ENCODE data around the gene RPP25L.
"Not testable (repeated sequence)": the region's sequence is repeated elsewhere in the genome, so short reads cannot be mapped to it uniquely, and the experiment has no call there.

The RPP25L gene, protein sequence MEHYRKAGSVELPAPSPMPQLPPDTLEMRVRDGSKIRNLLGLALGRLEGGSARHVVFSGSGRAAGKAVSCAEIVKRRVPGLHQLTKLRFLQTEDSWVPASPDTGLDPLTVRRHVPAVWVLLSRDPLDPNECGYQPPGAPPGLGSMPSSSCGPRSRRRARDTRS

DNA sequence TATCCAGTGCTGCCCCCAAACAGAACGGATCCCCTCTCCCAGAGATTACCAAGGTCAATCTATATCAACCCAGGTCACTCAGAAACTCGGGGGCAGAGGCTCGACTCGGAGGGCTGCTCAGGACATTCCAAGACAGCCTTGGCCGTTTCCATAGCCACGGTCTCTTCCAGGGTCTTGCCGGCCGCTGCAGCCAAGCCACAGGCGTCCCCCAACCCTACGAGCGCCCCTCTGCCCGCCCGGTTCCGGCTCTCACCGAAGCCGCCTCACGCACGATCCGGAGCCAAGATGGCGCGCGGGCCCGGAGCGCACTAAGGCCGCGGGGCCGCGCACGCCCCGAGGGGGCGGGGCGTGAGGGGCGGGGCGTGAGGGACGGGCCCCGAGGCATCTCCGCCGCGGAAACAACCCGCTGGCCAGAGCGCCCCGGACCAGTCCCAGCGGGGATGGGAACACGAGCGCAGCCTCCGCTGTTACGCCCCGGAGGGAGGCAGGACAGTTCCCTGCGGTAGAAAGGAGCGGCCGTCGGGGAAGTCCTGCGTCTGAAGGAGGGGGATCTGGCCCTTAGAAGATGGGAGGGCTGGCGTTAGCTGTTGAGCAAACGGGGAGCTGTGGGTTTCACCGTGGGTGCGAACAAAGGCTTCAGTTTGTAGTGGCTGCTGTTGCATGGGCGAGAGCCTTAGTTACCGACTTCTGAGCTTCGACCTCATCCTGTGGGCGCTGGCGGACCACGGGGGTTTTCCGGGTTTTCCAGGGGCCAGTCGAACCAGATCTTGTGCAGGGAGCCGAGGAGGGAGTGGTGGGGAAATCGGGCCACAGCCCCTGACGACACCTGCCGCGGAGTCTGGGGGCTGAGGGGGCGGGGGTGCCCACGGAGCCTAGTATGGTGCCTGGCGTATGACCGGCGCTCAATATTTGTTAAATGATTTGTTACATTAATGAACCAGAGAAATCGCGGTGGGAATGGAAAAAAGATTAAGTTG lies at the start of gene RPP25L:
Gene RPP25L, minus strand, starts transcription at position 287 of the 977 bp plus-strand sequence. CDS start 801 bp downstream, outside the sequence.
- peak; percentile 98 for DNase-seq (ENCODE audit: low spot score)

DNA sequence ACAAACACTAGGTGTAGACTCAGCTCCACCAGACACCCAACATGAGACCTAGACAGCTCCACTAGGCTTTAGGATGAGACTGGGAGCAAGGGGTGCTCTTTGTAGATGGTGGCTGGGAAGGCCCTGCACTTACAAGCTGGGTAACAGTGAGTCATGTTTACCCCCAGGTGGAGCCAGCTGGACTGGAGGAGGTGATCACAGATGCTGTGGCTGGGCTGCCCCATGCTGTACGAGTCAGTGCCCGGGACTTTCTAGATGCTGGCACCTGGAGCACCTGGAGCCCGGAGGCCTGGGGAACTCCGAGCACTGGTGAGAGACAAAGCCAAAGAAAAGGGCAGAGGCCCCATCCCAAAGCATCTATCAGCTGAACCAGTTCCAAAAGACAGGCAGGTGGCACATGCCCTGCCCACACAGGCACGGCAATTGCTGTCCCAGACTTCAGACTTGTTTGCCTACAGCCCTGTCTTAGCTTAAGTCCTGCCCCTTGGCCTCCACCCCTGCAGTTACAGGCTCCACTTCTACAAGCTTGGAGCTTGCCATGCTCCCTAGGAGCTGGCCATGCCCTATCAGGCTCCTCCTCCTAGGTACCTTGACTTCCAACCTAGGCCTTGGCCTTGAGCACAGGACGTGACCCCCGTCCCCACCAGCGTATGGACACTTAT lies 47.8 kb upstream of the RPP25L start:
- DNase-seq (ENCODE audit: low spot score): no peak

DNA sequence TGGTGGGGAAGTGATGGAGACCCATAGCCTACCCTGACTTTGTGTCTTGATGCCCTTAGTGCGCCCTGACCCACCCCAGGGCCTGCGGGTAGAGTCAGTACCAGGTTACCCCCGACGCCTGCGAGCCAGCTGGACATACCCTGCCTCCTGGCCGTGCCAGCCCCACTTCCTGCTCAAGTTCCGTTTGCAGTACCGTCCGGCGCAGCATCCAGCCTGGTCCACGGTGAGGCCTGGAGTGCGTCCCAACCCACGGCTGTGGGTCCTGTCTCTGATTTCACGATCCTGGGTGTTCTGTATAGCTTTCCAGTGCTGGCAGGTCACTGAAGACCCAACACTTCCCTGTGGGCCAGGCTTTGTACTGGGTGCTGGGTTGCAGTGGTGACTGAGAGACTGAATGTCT lies 46.6 kb upstream of the RPP25L start:
- no peak for DNase-seq (ENCODE audit: low spot score)

DNA sequence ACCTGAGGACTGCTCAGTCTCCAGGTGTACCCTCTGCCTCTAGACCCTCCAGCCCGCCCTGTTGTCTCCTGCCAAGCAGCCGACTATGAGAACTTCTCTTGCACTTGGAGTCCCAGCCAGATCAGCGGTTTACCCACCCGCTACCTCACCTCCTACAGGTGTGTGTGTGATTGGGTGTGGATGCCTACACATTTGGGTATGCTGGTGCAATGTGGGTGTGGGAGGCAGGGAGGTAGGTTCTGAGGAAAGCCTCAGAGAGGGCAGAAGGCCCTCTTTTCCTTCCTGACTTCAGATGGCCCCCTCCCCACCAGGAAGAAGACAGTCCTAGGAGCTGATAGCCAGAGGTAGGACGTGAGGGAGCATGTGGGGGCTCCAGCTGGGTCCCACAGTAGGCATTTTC lies 45.1 kb upstream of the RPP25L start:
- no peak for DNase-seq (ENCODE audit: low spot score)

DNA sequence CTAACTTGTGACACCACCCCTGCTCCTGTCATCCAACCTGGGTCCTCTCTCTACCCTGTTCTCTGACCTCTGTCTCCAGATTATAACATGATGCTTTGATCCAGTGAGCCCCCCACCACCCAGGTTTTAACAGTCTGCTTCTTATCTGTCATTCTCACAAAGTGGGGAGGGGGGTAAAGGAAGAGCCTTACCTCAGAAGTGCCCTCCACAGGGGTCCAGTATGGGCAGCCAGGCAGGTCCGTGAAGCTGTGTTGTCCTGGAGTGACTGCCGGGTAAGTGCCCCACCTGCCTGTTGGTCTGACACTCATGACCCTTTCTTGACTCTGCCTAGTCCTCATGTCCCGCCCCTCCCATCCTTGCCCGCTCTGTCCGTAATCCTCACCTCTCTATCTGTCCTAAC lies 43.5 kb upstream of the RPP25L start:
- no peak for DNase-seq (ENCODE audit: low spot score)

DNA sequence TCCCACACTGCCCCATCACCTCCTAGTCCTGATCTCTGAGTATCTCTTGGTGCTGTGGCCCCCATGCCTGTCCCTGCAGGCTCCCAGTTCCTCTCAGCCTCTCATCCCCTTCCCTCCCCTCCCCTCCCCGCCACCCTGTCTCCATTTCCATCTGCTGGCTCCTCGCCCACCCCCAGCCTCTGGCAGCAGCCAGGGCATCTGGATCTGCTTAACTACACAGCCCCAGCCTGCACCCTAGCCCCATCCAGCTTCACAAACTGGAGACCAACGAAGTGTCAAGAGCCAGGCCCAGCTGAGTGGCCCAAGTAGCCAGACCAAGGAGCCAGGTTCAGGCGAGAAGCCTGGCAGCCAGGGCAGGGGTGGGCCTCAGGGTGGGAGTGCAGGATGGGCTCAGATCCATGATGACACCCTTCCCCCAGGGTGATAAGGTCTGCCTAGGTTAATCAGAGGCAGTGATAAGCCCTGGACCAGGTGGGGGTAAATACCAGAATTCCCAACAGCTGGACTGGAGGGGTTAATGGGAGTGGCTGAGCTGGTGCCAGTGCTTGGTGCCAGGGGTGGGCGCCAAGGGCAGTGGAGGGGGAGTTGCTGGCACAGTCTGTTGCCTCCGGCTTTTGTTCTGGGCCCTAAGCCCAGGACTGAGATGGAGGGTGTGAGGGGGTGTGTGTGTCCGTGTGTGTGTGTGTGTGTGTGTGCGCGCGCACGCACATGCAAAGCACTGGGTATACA lies 42.6 kb upstream of the RPP25L start:
- DNase-seq (ENCODE audit: low spot score): no peak

DNA sequence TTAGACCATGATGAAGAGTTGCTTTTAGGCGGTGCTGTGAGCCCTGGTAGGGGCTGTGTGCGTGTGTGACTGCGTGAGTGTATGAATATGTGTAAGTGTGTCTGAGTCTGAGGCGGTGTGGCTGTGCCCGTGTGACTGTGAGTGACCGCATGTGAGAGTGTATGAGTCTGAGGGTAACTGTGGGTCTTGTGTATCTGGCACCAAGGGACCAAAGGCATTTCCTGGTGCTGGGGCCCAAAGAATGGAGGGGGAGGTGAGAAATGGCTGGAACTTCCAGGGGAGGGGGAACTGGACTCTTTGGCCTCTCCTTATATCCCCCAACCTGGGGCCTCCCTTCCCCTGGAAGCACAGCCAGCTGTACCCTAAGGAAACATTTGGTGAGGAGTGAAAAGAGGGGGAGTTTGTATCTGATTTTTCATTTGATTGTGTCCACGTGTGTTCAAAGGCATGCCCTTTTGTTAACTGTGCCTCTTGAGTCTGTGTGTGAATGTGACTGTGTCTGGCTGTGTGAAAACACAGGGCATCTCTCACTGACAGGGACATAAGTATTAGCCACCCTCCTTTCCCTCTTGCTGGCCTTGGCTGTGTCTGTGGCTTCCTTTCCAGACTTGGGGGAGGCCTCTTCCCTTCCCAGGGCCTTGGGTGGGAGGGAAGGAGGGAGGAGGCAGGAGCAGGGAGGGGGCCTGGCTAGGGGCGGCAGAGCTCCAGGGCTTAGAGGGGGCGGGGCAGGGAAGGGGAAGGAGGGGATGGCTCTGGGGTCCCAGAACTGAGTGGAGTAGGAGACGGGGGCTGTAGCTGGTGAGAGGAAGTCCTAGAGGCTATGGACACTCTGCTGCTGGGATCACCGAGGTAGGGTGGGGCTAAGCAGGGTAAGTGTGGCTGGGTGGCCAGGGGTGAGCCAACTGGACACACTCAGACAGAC lies 41.5 kb upstream of the RPP25L start:
- DNase-seq (ENCODE audit: low spot score): no peak

DNA sequence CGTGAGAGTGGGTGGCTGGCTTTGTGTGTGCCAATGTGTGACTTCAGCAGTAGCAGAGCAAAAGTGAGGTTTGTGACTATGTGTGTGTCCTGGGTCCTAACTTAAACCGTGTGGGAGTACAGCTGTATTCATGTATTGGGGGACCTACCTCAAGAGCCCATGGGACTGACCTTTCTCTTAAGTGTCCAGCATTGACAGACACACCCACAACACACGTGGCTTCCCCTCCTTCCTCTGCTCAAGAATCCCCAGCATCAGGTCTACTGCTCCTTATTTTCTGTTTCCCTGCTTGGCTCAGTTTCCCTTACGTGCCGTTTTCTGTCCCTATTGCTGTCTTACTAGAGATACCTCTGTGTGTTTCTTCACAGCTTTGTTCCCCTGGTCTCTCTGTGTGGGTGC lies 40.7 kb upstream of the RPP25L start:
- no peak for DNase-seq (ENCODE audit: low spot score)

DNA sequence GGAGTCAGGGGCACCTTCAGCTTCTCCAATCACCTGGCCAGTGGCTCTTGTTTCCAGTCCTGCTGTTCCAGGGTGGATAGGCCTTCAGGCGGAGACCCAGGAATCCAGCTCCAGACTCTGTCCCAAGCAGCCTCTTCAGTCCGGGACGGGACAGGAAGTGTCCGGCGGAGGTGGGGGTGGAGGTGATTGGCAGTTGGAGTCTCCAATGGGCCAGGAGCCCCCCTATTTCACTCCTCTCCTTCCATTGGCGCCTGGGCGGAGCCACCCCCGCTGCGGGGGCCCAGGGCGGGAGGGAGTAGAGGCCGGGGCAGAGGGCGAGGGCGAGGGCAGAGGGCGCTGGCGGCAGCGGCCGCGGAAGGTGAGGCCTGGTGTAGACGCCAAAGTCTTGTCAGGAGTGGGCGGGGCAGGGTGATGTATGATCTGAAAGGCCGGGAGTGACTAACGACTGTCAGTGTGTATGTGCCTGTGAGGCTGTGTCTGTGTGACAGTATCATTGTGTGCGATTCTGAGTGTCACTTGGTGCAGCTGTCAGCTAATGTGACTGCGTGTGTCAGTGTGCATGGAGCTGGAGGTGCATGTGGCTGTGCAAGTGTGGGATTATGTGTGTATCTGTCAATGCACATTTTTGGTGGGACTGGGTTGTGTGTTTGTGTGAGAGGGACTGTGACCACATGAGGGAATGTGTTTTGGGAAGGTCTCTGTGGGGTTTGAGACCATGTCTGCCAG lies 40.1 kb upstream of the RPP25L start, which contains the start of gene IL11RA:
Gene IL11RA, plus strand, starts transcription at position 310 of the 726 bp plus-strand sequence. CDS start 3,033 bp downstream, outside the sequence.
- peak; percentile 95 for DNase-seq (ENCODE audit: low spot score)

DNA sequence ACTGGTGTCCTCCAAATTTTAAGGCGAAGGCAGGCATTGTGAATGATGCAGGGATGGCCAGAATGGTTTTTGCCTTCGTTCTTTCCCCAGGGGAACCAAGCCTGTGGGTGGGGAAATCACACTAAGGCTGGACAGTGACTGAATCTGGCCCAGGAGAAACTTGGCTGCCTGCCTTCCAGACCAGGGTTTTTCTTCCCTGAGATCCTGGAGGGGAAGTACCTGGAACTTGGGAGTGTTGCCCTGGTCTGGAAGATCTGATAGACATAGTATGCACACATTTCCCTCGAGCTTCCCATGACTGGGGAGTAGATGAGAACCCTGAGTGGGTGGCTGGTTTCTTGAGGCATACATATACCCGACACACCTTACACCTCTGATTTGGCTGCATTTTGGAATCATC lies 39.4 kb upstream of the RPP25L start:
- DNase-seq (ENCODE audit: low spot score): no peak

DNA sequence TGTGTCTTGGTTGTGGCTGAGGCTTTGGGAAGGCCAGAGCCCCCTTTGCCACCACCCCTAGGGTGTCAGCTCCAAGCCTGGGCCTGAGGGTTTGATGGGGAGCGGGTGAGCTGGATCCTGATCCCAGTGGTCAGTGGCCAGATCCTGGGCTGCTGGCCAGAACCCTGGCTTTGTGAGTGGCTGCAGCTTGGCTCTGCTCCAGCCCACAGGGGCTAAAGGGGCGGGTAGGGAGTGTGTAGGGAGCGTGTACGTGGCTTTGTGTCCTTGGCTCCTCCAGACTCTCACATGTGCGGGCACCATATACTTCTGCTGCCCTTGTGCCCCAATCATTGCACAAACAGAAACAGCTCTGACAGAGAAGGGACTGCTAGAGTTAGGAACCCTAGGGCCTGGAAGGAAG lies 38.9 kb upstream of the RPP25L start:
- DNase-seq (ENCODE audit: low spot score): no peak

DNA sequence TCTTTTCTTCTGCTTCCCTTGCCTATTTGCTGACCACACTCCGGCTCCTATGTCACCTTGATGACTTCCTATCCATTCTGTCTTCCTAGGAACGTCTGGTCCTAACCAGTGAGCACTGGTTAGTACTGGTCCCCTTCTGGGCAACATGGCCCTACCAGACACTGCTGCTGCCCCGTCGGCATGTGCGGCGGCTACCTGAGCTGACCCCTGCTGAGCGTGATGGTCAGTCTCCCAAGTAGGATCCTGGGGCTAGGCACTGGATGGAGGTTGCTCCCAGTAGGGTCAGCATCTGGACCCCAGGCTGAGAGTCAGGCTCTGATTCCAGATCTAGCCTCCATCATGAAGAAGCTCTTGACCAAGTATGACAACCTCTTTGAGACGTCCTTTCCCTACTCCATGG lies 36.8 kb upstream of the RPP25L start:
- no peak for DNase-seq (ENCODE audit: low spot score)

DNA sequence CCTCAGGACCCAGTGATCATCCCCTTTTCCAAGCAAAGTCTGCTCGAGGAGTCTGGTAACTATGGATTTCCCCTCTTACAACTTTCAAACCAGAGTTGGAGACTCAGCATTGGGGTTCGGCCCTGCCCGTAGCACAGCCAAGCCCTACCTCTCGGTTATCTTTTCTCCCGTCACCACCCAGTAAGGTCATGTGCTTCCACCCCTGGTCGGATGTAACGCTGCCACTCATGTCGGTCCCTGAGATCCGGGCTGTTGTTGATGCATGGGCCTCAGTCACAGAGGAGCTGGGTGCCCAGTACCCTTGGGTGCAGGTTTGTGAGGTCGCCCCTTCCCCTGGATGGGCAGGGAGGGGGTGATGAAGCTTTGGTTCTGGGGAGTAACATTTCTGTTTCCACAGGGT lies 35.8 kb upstream of the RPP25L start:
- DNase-seq (ENCODE audit: low spot score): no peak

DNA sequence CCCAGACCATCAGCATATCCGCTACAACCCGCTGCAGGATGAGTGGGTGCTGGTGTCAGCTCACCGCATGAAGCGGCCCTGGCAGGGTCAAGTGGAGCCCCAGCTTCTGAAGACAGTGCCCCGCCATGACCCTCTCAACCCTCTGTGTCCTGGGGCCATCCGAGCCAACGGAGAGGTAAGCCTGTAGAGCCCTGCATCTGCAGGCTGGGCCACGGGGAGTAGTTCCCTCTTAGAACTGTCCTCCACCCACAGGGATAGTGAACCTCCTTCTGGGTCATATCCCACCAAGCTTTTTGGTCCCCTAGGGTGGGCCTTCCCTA lies 35.1 kb upstream of the RPP25L start:
- DNase-seq (ENCODE audit: low spot score): no peak

DNA sequence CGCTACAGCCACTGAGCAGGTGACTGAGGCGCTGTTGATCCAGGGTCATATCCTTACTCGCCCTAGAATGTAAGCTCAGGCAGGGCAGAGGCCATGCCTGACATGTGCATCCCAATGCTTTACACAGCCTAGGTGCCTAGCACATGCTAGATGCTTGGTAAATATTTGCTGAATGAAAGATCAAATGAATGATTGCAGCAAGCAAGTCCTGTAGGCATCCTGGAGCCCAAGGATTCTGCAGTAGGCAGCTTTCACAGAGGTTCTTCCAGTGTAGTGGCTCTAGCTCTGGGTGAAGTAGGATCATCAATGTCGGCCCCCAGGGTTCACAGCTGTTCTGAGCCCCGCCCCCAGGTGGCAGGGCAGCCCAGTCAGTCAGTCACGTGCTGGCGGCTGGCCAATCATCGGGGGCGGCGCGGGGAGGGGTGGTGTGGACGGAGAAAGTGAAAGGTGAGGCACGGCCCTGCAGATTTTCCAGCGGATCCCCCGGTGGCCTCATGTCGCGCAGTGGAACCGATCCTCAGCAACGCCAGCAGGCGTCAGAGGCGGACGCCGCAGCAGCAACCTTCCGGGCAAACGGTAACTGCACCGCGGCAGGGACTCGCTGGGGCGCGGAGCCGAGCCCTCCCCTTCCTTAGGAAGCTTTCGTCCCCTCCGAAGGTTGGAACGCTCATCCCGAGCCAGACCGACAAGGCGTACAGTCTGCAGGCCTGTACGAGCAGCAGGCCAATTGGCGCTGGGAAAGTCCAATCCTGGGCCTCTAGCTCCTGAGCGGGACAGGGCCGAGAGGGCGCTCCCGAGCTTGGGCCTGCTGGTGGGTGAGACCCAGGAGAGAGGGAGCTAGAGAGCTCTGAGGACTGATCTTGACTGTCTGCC lies 34.5 kb upstream of the RPP25L start, which contains the start of gene GALT:
Gene GALT, plus strand, starts transcription at position 465 of the 873 bp plus-strand sequence. Its CDS starts 30 bp downstream, at position 495.
- peak; percentile 95 for DNase-seq (ENCODE audit: low spot score)

DNA sequence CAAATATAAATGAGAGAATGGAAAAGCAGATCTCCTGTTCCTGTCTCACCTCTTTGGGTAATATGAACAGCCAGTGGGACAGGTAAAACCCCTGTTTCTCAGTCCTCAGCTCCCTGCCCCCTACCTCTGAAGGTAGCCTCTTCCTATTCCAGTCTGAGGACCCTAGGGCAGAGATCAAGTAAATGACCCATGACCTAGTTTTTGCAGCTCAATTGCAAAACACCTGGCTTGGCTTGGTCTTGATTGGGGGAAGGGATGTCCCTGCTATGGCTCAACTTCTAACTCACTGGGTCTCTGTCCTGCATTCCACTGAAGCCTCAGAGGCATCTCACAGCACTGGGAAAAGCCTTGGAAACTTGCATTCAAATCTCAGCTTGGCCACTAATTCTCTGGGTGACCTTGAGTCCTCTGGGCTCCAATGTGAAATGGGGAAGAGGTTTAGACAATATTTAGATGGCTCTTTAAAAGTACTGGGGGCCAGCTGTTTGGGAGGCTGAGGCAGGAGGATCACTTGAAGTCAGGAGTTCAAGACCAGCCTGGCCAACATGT lies 32.9 kb upstream of the RPP25L start:
- no peak for DNase-seq (ENCODE audit: low spot score)

DNA sequence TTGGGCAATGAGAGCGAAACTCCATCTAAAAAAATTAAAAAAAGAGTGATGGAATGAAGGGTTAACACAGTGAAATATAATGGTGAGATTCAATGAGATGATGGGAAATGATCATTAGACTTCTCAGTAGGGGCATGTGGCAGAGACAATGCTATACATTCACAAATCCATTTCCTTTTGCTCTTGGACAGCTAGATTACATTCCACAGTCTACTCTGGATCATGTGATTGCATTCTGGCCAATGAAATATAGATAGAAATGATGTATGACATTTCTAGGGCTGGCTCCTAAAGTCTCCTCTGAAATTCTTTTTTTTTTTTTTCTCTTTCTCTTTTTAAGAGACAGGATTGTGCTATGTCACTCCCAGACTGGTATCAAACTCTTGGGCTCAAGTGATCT lies 30.8 kb upstream of the RPP25L start:
- DNase-seq (ENCODE audit: low spot score): no peak

DNA sequence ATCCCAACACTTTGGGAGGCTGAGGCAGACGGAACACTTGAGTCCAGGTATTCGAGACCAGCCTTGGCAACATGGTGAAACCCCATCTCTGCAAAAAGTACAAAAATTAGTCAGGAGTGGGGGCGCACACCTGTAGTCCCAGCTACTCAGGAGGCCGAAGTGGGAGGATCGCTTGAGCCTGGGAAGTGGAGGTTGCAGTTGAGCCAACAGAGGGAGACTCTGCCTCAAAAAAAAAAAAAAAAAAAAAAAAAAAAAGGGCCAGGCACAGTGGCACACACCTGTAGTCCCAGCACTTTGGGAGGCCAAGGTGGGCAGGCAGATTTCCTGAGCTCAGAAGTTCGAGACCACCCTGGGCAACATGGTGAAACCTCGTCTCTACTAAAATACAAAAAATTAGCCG lies 27.4 kb upstream of the RPP25L start:
- not testable (repeated sequence) for DNase-seq (ENCODE audit: low spot score)

DNA sequence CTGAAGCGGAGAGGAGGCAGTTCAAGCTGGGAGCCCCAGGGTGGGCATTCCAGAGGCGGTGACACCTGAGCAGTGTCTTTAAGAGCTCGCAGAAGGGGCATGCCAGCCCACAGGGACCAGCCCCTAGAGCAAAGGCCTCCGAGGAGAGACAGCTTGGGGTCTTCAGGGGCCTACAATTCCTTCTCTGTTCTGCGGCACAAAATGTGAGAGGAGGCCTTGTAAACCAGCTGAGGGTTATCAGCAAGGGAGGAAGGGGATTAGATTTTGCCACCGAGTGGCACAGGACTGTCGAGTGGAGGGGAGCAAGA lies 26.2 kb upstream of the RPP25L start:
- no peak for DNase-seq (ENCODE audit: low spot score)

All from iPS-NIHi11 (cell line).